Ascending aorta (tissue), 2 donors: ENCODE measurements around the gene BICRAL. TPM values are rescaled to one million over a fixed set of nuclear protein-coding genes. Genes with fewer than 3 reads are reported as not detected.
A peak's percentile ranks its signal among the peaks of the same experiment; 100 is the strongest.
"Not testable (repeated sequence)": the region's sequence is repeated elsewhere in the genome, so short reads cannot be mapped to it uniquely, and the experiment has no call there.

Experiments
- DNase-seq, 2 donors: peaks; one replicate each; pipeline ENCODE4 v3.0.0-alpha.2; 2019; ENCODE audit warnings: low spot score in 2 of 2
- H3K27ac ChIP-seq, 2 donors: fragments of 200-600 bp; sonication (generic); one replicate each; pipeline ENCODE4 v1.5.1; 2016 to 2017; ENCODE audit warnings: mild to moderate bottlenecking in 1 of 2
- H3K27me3 ChIP-seq: fragments of 200-600 bp; sonication (generic); one replicate; pipeline ENCODE4 v1.5.1; 2017
- H3K36me3 ChIP-seq, 2 donors: fragments of 200-600 bp; sonication (generic); one replicate each; pipeline ENCODE4 v1.5.1; 2016
- H3K4me1 ChIP-seq, 2 donors: fragments of 200-600 bp; sonication (generic); one replicate each; pipeline ENCODE4 v1.5.1; 2016 to 2017; ENCODE audit warnings: mild to moderate bottlenecking in 1 of 2
- H3K4me3 ChIP-seq, 2 donors: fragments of 200-600 bp; sonication (generic); one replicate each; pipeline ENCODE4 v1.5.1; 2016 to 2017; ENCODE audit warnings: mild to moderate bottlenecking in 1 of 2
- H3K9me3 ChIP-seq, 2 donors: fragments of 200-600 bp; sonication (generic); one replicate each; pipeline ENCODE4 v1.5.1; 2016
- CTCF ChIP-seq, 3 experiments: fragments of 200-600 bp in 2 of 3; fragments of 450-650 bp in 1 of 3; sonication (generic) in 2 of 3; IDR thresholded peaks; one replicate each; pipeline ENCODE4 v1.5.1; 2016 to 2019; ENCODE audit warnings: antibody characterized with exemption in 3 of 3, mild to moderate bottlenecking in 1 of 3, moderate library complexity in 1 of 3
- intact Hi-C: fragments of 100-400 bp; cut with DNase I; formaldehyde crosslinking; loops from one replicate; pipeline ENCODE4 v1.15.1; 2023
- total RNA-seq: library from RNA; depleted of rRNA; stranded (reverse); fragments of >200 nt; gene quantifications from one replicate; pipeline ENCODE4 v1.1.0, GENCODE V29; 2016

Gene BICRAL
- total RNA-seq, 1 donor from 2014 or later: 9.7 TPM

DNA sequence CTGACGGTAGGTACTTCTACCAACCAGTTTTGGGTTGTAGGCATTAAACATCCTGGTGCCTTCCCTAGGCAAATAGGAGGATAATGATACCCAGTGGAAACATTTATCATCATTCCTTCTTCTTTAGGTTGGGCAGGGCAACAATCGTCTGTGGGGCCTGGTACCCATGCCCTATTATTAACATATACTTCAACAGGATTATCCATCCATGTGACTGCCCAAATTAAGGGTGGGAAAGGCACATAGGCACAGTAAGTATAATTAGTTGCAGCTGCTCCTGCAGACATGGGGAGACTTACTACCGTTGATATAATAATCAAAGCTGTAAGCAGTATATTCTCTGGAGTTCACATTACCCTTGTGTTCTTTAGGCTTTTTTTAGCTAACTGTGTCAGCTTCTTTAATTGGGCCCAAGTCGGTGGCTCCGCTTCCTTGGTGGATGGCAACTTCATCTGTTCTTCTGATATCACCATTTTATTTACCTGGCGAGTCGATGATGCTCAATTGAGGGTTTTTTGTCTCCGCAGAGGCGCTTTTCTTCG lies 114.4 kb downstream of the BICRAL start:
- TF ChIP-seq CTCF (IDR thresholded peaks at IDR 0.05): no peak
- no peak for DNase-seq
- Histone ChIP-seq H3K9me3 (no peaks in the 10 kb centered on the region), H3K27me3 (no peaks in the 10 kb centered on the region), H3K4me1 (peaks cover 0 to 15% of the 10 kb centered on the region in 2 donors), H3K36me3 (no peaks in the 10 kb centered on the region), H3K27ac (no peak overlapping the region), H3K4me3 (no peak overlapping the region)
- intact Hi-C loops: no loop called here

- DNase-seq: peak in 1 of 2 donors; percentile 85
- peaks cover 0 to 18% of the 10 kb centered on the region in 2 donors for H3K4me1 ChIP-seq
- no peak overlapping the region for H3K4me3 ChIP-seq
- no peak overlapping the region for H3K27ac ChIP-seq
- H3K9me3 ChIP-seq: no peaks in the 10 kb centered on the region
- intact Hi-C loops: loop anchor here (2.0 kb wide), 1 partner anchor 238 kb away; no protein-coding TSS in a partner anchor
- H3K36me3 ChIP-seq: no peaks in the 10 kb centered on the region
- peak; percentile 72 to 86 (median 83) for TF ChIP-seq CTCF (IDR thresholded peaks at IDR 0.05)
- no peaks in the 10 kb centered on the region for H3K27me3 ChIP-seq
Measured at GRCh38 chr6:42898891-42899361, 117.1 kb downstream of the BICRAL start.

- intact Hi-C loops: loop anchor here (2.0 to 5.0 kb wide), 4 partner anchors 29 to 239 kb away; partner anchors contain the start of genes CNPY3, CUL7, KLHDC3 and MEA1
- Histone ChIP-seq H3K4me3 (peak overlapping the region in 1 of 2 donors; percentile 3), H3K27ac (peak overlapping the region; percentile 9 to 50), H3K9me3 (no peaks in the 10 kb centered on the region), H3K27me3 (no peaks in the 10 kb centered on the region), H3K4me1 (peaks cover 0 to 18% of the 10 kb centered on the region in 2 donors), H3K36me3 (no peaks in the 10 kb centered on the region)
- DNase-seq: no peak
- no peak for TF ChIP-seq CTCF (IDR thresholded peaks at IDR 0.05)
Measured at GRCh38 chr6:42899871-42900270, 118.0 kb downstream of the BICRAL start.

GRCh38 chr6:42901538-42901957 lies 119.7 kb downstream of the BICRAL start:
- peak; percentile 83 to 92 (median 88) for TF ChIP-seq CTCF (IDR thresholded peaks at IDR 0.05)
- intact Hi-C loops: loop anchor here (1.0 to 5.0 kb wide), 4 partner anchors 27 to 242 kb away; partner anchors contain the start of genes CNPY3, CUL7, KLHDC3 and MEA1
- no peak overlapping the region for H3K4me3 ChIP-seq

DNA sequence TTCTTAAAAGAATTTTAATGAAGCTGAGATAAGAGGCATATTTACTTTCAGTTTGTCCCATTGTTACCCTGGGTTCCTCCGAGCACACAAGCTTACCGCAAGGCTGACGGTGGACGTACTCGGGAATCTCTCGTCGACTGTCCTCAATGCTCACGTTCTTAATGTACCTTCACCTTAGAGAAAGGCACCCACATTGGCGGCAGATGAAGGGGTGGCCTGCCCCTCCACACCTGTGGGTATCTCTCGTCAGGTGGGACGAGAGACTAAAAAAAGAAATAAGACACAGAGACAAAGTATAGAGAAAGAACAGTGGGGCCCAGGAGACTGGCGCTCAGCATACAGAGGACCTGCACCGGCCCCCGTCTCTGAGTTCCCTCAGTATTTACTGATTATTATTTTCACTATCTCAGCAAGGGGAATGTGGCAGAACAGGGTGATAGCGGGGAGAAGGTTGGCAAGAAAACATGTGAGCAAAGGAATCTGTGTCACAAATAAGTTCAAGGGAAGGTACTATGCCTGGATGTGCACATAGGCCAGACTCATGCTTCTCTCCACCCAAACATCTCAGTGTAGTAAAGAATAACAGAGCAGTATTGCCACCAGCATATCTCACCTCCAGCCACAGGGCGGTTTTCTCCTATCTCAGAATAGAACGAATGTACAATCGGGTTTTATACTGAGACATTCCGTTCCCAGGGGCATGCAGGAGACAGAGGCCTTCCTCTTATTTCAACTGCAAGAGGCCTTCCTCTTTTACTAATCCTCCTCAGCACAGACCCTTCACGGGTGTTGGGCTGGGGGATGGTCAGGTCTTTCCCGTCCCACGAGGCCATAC lies 120.8 kb downstream of the BICRAL start:
- H3K36me3 ChIP-seq: not testable (repeated sequence)

More at GRCh38 chr6:42901538-42901957, 119.7 kb downstream of the BICRAL start:
- peak in 1 of 2 donors; percentile 87 for DNase-seq
- H3K9me3 ChIP-seq: no peaks in the 10 kb centered on the region
- H3K27me3 ChIP-seq: no peaks in the 10 kb centered on the region
- no peak overlapping the region for H3K27ac ChIP-seq
- peaks cover 0 to 18% of the 10 kb centered on the region in 2 donors for H3K4me1 ChIP-seq
- H3K36me3 ChIP-seq: no peaks in the 10 kb centered on the region

More for the DNA sequence above, 120.8 kb downstream of the BICRAL start:
- H3K27ac ChIP-seq, H3K27me3 ChIP-seq, H3K4me3 ChIP-seq, DNase-seq, H3K9me3 ChIP-seq: not testable (repeated sequence)
- H3K4me1 ChIP-seq: peaks cover 0 to 18% of the 10 kb centered on the region in 2 donors
- intact Hi-C loops: loop anchor here (5.0 kb wide), 2 partner anchors 110 to 150 kb away; partner anchors contain the start of genes CUL7, KLHDC3 and MEA1
